Mesenchymal stem cell (in vitro differentiated cells and primary cell): ENCODE data around the gene TSPAN4.
A peak's percentile ranks its signal among the peaks of the same experiment; 100 is the strongest.

Source experiments
- DNase-seq: peaks from one replicate; pipeline ENCODE4 v3.0.0-alpha.2; 2013
- H2AFZ ChIP-seq: one replicate; pipeline ENCODE4 v1.6.1; 2013; ENCODE audit warnings: low read depth, mild to moderate bottlenecking, control low read depth, inconsistent platforms, low read length, moderate library complexity
- H2AK5ac ChIP-seq: 2 replicates; pipeline ENCODE4 v1.6.1; 2013; ENCODE audit warnings: low read length, moderate library complexity, mild to moderate bottlenecking, inconsistent platforms; ENCODE audit not compliant: severe bottlenecking
- H2BK120ac ChIP-seq: one replicate; pipeline ENCODE4 v1.6.1; 2013; ENCODE audit warnings: low read depth, mild to moderate bottlenecking, inconsistent platforms, low read length, moderate library complexity
- H2BK12ac ChIP-seq, 2 experiments: one replicate each; pipeline ENCODE4 v1.6.1; 2013; ENCODE audit warnings: inconsistent platforms in 2 of 2, low read length in 2 of 2, mild to moderate bottlenecking in 2 of 2, moderate library complexity in 2 of 2, control low read depth in 1 of 2
- H2BK15ac ChIP-seq: one replicate; pipeline ENCODE4 v1.6.1; 2013; ENCODE audit warnings: mild to moderate bottlenecking, low read depth, inconsistent platforms; ENCODE audit not compliant: poor library complexity, severe bottlenecking
- H2BK5ac ChIP-seq: 2 replicates; pipeline ENCODE4 v1.6.1; 2013; ENCODE audit warnings: low read depth, mild to moderate bottlenecking, low read length, control low read depth, inconsistent platforms; ENCODE audit not compliant: poor library complexity, severe bottlenecking
- H3K14ac ChIP-seq, 2 experiments: one replicate each; pipeline ENCODE4 v1.6.1; 2013; ENCODE audit warnings: inconsistent platforms in 2 of 2, low read length in 2 of 2, control low read depth in 1 of 2, mild to moderate bottlenecking in 1 of 2, moderate library complexity in 1 of 2
- H3K18ac ChIP-seq, 2 experiments: one replicate each; pipeline ENCODE4 v1.6.1; 2013; ENCODE audit warnings: inconsistent platforms in 2 of 2, low read length in 2 of 2, control low read depth in 1 of 2, low read depth in 1 of 2, mild to moderate bottlenecking in 1 of 2
- H3K23ac ChIP-seq, 2 experiments: one replicate each; pipeline ENCODE4 v1.6.1; 2013; ENCODE audit warnings: inconsistent platforms in 2 of 2, low read length in 2 of 2, mild to moderate bottlenecking in 2 of 2, moderate library complexity in 2 of 2, control low read depth in 1 of 2
- H3K27ac ChIP-seq: 2 replicates; pipeline ENCODE4 v1.5.1; 2013; ENCODE audit warnings: mild to moderate bottlenecking, moderate library complexity, low read length, control low read depth, inconsistent platforms; ENCODE audit not compliant: poor library complexity, severe bottlenecking
- H3K27me3 ChIP-seq, 2 experiments: 2 replicates each; pipeline versions ENCODE4 v1.6.1 to v1.7.0; 2013; ENCODE audit warnings: low read length in 2 of 2, mild to moderate bottlenecking in 2 of 2, moderate library complexity in 2 of 2, control low read depth in 1 of 2, inconsistent platforms in 1 of 2; ENCODE audit not compliant: control insufficient read depth in 1 of 2, insufficient read depth in 1 of 2
- H3K36me3 ChIP-seq, 2 experiments: 2 replicates each; pipeline versions ENCODE4 v1.6.1 to v1.7.0; 2013; ENCODE audit warnings: low read length in 2 of 2, control low read depth in 1 of 2, inconsistent platforms in 1 of 2, low read depth in 1 of 2, mild to moderate bottlenecking in 1 of 2; ENCODE audit not compliant: insufficient read depth in 2 of 2, control insufficient read depth in 1 of 2
- H3K4ac ChIP-seq, 2 experiments: one replicate each; pipeline ENCODE4 v1.6.1; 2013; ENCODE audit warnings: inconsistent platforms in 2 of 2, low read length in 2 of 2, mild to moderate bottlenecking in 2 of 2, moderate library complexity in 2 of 2, control low read depth in 1 of 2, low read depth in 1 of 2
- H3K4me1 ChIP-seq: 2 replicates; pipeline ENCODE4 v1.6.1; 2013; ENCODE audit warnings: low read depth, low read length, control low read depth; ENCODE audit not compliant: control insufficient read depth, insufficient read depth
- H3K4me2 ChIP-seq: 2 replicates; pipeline ENCODE4 v1.6.1; 2013; ENCODE audit warnings: low read length, mild to moderate bottlenecking, inconsistent platforms; ENCODE audit not compliant: poor library complexity, severe bottlenecking
- H3K4me3 ChIP-seq, 2 experiments: 2 replicates each; pipeline versions ENCODE4 v1.5.1 to v1.7.0; 2013; ENCODE audit warnings: low read length in 2 of 2, mild to moderate bottlenecking in 2 of 2, control low read depth in 1 of 2, low read depth in 1 of 2; ENCODE audit not compliant: insufficient read depth in 1 of 2
- H3K79me1 ChIP-seq: replicated peaks from 2 replicates; pipeline ENCODE4 v1.6.1; 2013; ENCODE audit warnings: mild to moderate bottlenecking, control low read depth, low read length, inconsistent platforms; ENCODE audit not compliant: poor library complexity, severe bottlenecking
- H3K9ac ChIP-seq: 2 replicates; pipeline ENCODE4 v1.7.0; 2013; ENCODE audit warnings: mild to moderate bottlenecking, low read length, moderate library complexity
- H3K9me3 ChIP-seq: 2 replicates; pipeline ENCODE4 v1.7.0; 2013; ENCODE audit warnings: mild to moderate bottlenecking, low read length; ENCODE audit not compliant: control insufficient read depth
- H4K8ac ChIP-seq: one replicate; pipeline ENCODE4 v1.6.1; 2013; ENCODE audit warnings: inconsistent platforms, mild to moderate bottlenecking, low read length, moderate library complexity
- H4K91ac ChIP-seq: one replicate; pipeline ENCODE4 v1.6.1; 2013; ENCODE audit warnings: mild to moderate bottlenecking, low read length, inconsistent platforms
- WGBS: methylation state at CpG from one replicate; pipeline ENCODE4 v1.1.7; 2013; ENCODE audit warnings: mixed read lengths; 5-methylcytosine and 5-hydroxymethylcytosine counted together

TSPAN4 gene

GRCh38 chr11:797296-798092 is 45.2 kb upstream of the TSPAN4 start:
- H3K23ac ChIP-seq, result peak overlapping the region in 1 of 2 experiments; percentile 34
- peak overlapping the region in 1 of 2 experiments; percentile 82 for H3K14ac ChIP-seq
- H2AK5ac ChIP-seq, result no peak overlapping the region
- H3K36me3 ChIP-seq, result peaks cover 49 to 62% of the 10 kb centered on the region in 2 experiments
- 0% methylated on average over 37 of the region's 57 CpGs for WGBS
- peak overlapping the region in 1 of 2 experiments; percentile 23 for H2BK12ac ChIP-seq
- peak overlapping the region; percentile 60 for H2AFZ ChIP-seq
- no peak overlapping the region for H2BK15ac ChIP-seq
- H3K9ac ChIP-seq, result peak overlapping the region; percentile 90
- peaks cover 18% of the 10 kb centered on the region for H3K79me1 ChIP-seq
- peak overlapping the region; percentile 33 for H2BK5ac ChIP-seq
- DNase-seq, result peak; percentile 96
- peak overlapping the region; percentile 89 for H4K91ac ChIP-seq
- peak overlapping the region; percentile 90 for H3K4me2 ChIP-seq
- H3K18ac ChIP-seq, result peak overlapping the region; percentile 67 to 94
- H3K4ac ChIP-seq, result peak overlapping the region; percentile 21 to 77
- H3K9me3 ChIP-seq, result no peaks in the 10 kb centered on the region
- H3K27me3 ChIP-seq, result no peaks in the 10 kb centered on the region
- H2BK120ac ChIP-seq, result no peak overlapping the region
- peak overlapping the region; percentile 85 to 89 for H3K4me3 ChIP-seq
- peaks cover 33% of the 10 kb centered on the region for H3K4me1 ChIP-seq
- H4K8ac ChIP-seq, result peak overlapping the region; percentile 52
- peak overlapping the region; percentile 79 for H3K27ac ChIP-seq

GRCh38 chr11:798093-798713 is 44.4 kb upstream of the TSPAN4 start, which contains the start of gene SLC25A22:
TSS of gene SLC25A22 (minus strand) at chr11:798281. CDS start at chr11:795006, 3,275 bp downstream.
- H4K91ac ChIP-seq, result peak within 1 kb of the TSS; percentile 89
- H3K18ac ChIP-seq, result peak within 1 kb of the TSS; percentile 67 to 94
- H3K9me3 ChIP-seq, result no peaks in the 10 kb centered on the region
- WGBS, result 10% methylated on average over 57 of the region's 69 CpGs
- H2BK15ac ChIP-seq, result no peak within 1 kb of the TSS
- peak within 1 kb of the TSS; percentile 33 for H2BK5ac ChIP-seq
- peak; percentile 78 for DNase-seq
- H2AFZ ChIP-seq, result peak within 1 kb of the TSS; percentile 60
- H3K4me1 ChIP-seq, result peaks cover 34% of the 10 kb centered on the region
- H3K9ac ChIP-seq, result peak within 1 kb of the TSS; percentile 90
- H3K36me3 ChIP-seq, result peaks cover 56 to 62% of the 10 kb centered on the region in 2 experiments
- peak within 1 kb of the TSS in 1 of 2 experiments; percentile 82 for H3K14ac ChIP-seq
- peak within 1 kb of the TSS; percentile 79 for H3K27ac ChIP-seq
- peak within 1 kb of the TSS; percentile 90 for H3K4me2 ChIP-seq
- peak within 1 kb of the TSS in 1 of 2 experiments; percentile 34 for H3K23ac ChIP-seq
- H2AK5ac ChIP-seq, result no peak within 1 kb of the TSS
- H2BK12ac ChIP-seq, result peak within 1 kb of the TSS in 1 of 2 experiments; percentile 85
- no peaks in the 10 kb centered on the region for H3K27me3 ChIP-seq
- peak within 1 kb of the TSS; percentile 85 to 89 for H3K4me3 ChIP-seq
- peaks cover 19% of the 10 kb centered on the region for H3K79me1 ChIP-seq
- H4K8ac ChIP-seq, result peak within 1 kb of the TSS; percentile 52
- no peak within 1 kb of the TSS for H2BK120ac ChIP-seq
- peak within 1 kb of the TSS; percentile 21 to 77 for H3K4ac ChIP-seq

- Histone ChIP-seq H2BK15ac (no peak overlapping the region), H3K4ac (no peak overlapping the region), H3K36me3 (peaks cover 48 to 56% of the 10 kb centered on the region in 2 experiments), H2AK5ac (no peak overlapping the region), H3K9ac (no peak overlapping the region), H4K8ac (no peak overlapping the region), H3K23ac (no peak overlapping the region), H4K91ac (peak overlapping the region; percentile 40), H3K4me3 (no peak overlapping the region), H3K27ac (no peak overlapping the region), H3K4me2 (no peak overlapping the region), H3K14ac (no peak overlapping the region), H2AFZ (no peak overlapping the region), H2BK5ac (no peak overlapping the region), H3K79me1 (peaks cover 33% of the 10 kb centered on the region), H3K18ac (no peak overlapping the region), H3K4me1 (peaks cover 44% of the 10 kb centered on the region), H3K27me3 (no peaks in the 10 kb centered on the region), H2BK120ac (no peak overlapping the region), H2BK12ac (no peak overlapping the region), H3K9me3 (no peaks in the 10 kb centered on the region)
- 95% methylated on average over 32 of the region's 32 CpGs for WGBS
- no peak for DNase-seq
Measured at GRCh38 chr11:799641-800316, 42.9 kb upstream of the TSPAN4 start.
